HEK293 (cell line): ENCODE results near the gene LAMA5.
A peak's percentile ranks its signal among the peaks of the same experiment; 100 is the strongest.

Experiments
- CTCF ChIA-PET: fragments of 350-600 bp; formaldehyde crosslinking; extraction: SDS; loops from one replicate; lab custom pipeline; 2021; ENCODE audit warnings: antibody characterized with exemption; lab: Yijun Ruan, JAX
- POLR2A ChIA-PET: fragments of 300-600 bp; formaldehyde crosslinking; extraction: SDS; loops from one replicate; lab custom pipeline; 2020; ENCODE audit warnings: antibody characterized with exemption, inconsistent platforms; lab: Yijun Ruan, JAX
- H3K27ac ChIP-seq: fragments of 200-500 bp; sonication (Bioruptor generic); 2 replicates; pipeline ENCODE4 v1.5.1; 2014; ENCODE audit warnings: low read depth, low read length, control low read depth, inconsistent platforms; ENCODE audit errors: extremely low read depth
- H3K36me3 ChIP-seq, 2 experiments: fragments of 200-500 bp in 1 of 2; sonication (Bioruptor generic) in 1 of 2; 1 replicate in 1 of 2; 2 replicates in 1 of 2; pipeline ENCODE4 v1.5.1; 2014 to 2017; ENCODE audit warnings: inconsistent platforms in 2 of 2, low read length in 2 of 2; ENCODE audit not compliant: control insufficient read depth in 2 of 2, insufficient read depth in 1 of 2
- H3K4me1 ChIP-seq: fragments of 200-500 bp; sonication (Bioruptor generic); 2 replicates; pipeline ENCODE4 v1.5.1; 2014; ENCODE audit warnings: mild to moderate bottlenecking, low read length, inconsistent platforms; ENCODE audit not compliant: control insufficient read depth, insufficient read depth
- H3K4me3 ChIP-seq: 2 replicates; pipeline ENCODE4 v1.5.1; 2011; ENCODE audit warnings: low read depth, mild to moderate bottlenecking, control low read depth, low read length, moderate library complexity
- H3K9me3 ChIP-seq: fragments of 200-500 bp; sonication (Bioruptor generic); 2 replicates; pipeline ENCODE4 v1.5.1; 2014; ENCODE audit warnings: low read depth, low read length, inconsistent platforms; ENCODE audit not compliant: control insufficient read depth, insufficient read depth
- IKZF3 ChIP-seq: fragments of 450-650 bp; IDR thresholded peaks from 2 replicates; pipeline ENCODE4 v1.5.0; 2018; ENCODE audit warnings: missing biosample characterization, mild to moderate bottlenecking, missing genetic modification characterization, moderate library complexity
- KLF1 ChIP-seq: fragments of 450-650 bp; formaldehyde crosslinking; IDR thresholded peaks from 2 replicates; pipeline ENCODE4 v1.5.1; 2016; ENCODE audit warnings: missing biosample characterization, missing genetic modification characterization
- MYNN ChIP-seq: fragments of 450-650 bp; formaldehyde crosslinking; IDR thresholded peaks from 2 replicates; pipeline ENCODE4 v1.5.1; 2016; ENCODE audit warnings: missing biosample characterization, missing genetic modification characterization, borderline replicate concordance
- ZBTB10 ChIP-seq: fragments of 450-650 bp; formaldehyde crosslinking; IDR thresholded peaks from 2 replicates; pipeline ENCODE4 v1.5.1; 2016; ENCODE audit warnings: missing biosample characterization, missing genetic modification characterization
- ZBTB7A ChIP-seq: fragments of 450-650 bp; formaldehyde crosslinking; IDR thresholded peaks from 2 replicates; pipeline ENCODE4 v1.5.1; 2016; ENCODE audit warnings: low read depth, missing biosample characterization, missing genetic modification characterization
- ZNF138 ChIP-seq: fragments of 450-650 bp; formaldehyde crosslinking; IDR thresholded peaks from 2 replicates; pipeline ENCODE4 v1.5.1; 2016; ENCODE audit warnings: missing biosample characterization, missing genetic modification characterization, borderline replicate concordance
- ZNF248 ChIP-seq: fragments of 450-650 bp; formaldehyde crosslinking; IDR thresholded peaks from 2 replicates; pipeline ENCODE4 v1.5.1; 2017; ENCODE audit warnings: missing biosample characterization, missing genetic modification characterization
- ZNF488 ChIP-seq: fragments of 450-650 bp; formaldehyde crosslinking; IDR thresholded peaks from 2 replicates; pipeline ENCODE4 v1.5.1; 2016; ENCODE audit warnings: missing biosample characterization, missing genetic modification characterization
- ZNF530 ChIP-seq: fragments of 450-650 bp; formaldehyde crosslinking; IDR thresholded peaks from 2 replicates; pipeline ENCODE4 v1.5.1; 2016; ENCODE audit warnings: low read depth, missing biosample characterization, missing genetic modification characterization
- ZNF585B ChIP-seq: fragments of 450-650 bp; formaldehyde crosslinking; IDR thresholded peaks from 2 replicates; pipeline ENCODE4 v1.5.1; 2016; ENCODE audit warnings: missing biosample characterization, missing genetic modification characterization
- ZNF596 ChIP-seq: fragments of 450-650 bp; IDR thresholded peaks from 2 replicates; pipeline ENCODE4 v1.5.0; 2018; ENCODE audit warnings: missing biosample characterization, mild to moderate bottlenecking, missing genetic modification characterization, moderate library complexity
- ZNF670 ChIP-seq: fragments of 450-650 bp; formaldehyde crosslinking; IDR thresholded peaks from 2 replicates; pipeline ENCODE4 v1.5.1; 2016; ENCODE audit warnings: missing biosample characterization, missing genetic modification characterization, low read depth
- ZNF704 ChIP-seq: fragments of 450-650 bp; formaldehyde crosslinking; IDR thresholded peaks from 2 replicates; pipeline ENCODE4 v1.5.1; 2016; ENCODE audit warnings: missing biosample characterization, missing genetic modification characterization
- ZNF707 ChIP-seq: fragments of 450-650 bp; formaldehyde crosslinking; IDR thresholded peaks from 2 replicates; pipeline ENCODE4 v1.5.1; 2016; ENCODE audit warnings: missing biosample characterization, missing genetic modification characterization
- ZNF792 ChIP-seq: fragments of 450-650 bp; formaldehyde crosslinking; IDR thresholded peaks from 2 replicates; pipeline ENCODE4 v1.5.1; 2016; ENCODE audit warnings: missing biosample characterization, missing genetic modification characterization
- ZSCAN16 ChIP-seq: fragments of 450-650 bp; formaldehyde crosslinking; IDR thresholded peaks from 2 replicates; pipeline ENCODE4 v1.5.1; 2016; ENCODE audit warnings: missing biosample characterization, missing genetic modification characterization
- TF ChIP-seq, protein P1 (sequence below): fragments of 450-650 bp; formaldehyde crosslinking; optimal IDR thresholded peaks from 2 replicates; pipeline ENCODE3; 2016; ENCODE audit warnings: missing biosample characterization, mild to moderate bottlenecking, missing genetic modification characterization
- TF ChIP-seq, protein P2 (sequence below): fragments of 450-650 bp; formaldehyde crosslinking; IDR thresholded peaks from 2 replicates; pipeline ENCODE4 v1.5.1; 2016; ENCODE audit warnings: missing biosample characterization, missing genetic modification characterization
- TF ChIP-seq, protein P3 (sequence below): fragments of 450-650 bp; formaldehyde crosslinking; IDR thresholded peaks from 2 replicates; pipeline ENCODE4 v1.5.1; 2016; ENCODE audit warnings: missing biosample characterization, missing genetic modification characterization

LAMA5 gene

GRCh38 chr20:62336775-62337557 lies 30.1 kb downstream of the LAMA5 start (continued):
- no peak for TF ChIP-seq ZNF138 (tag by site-specific recombination)
- no peak for TF ChIP-seq ZNF585B
- no peak for TF ChIP-seq ZNF704 (tag by site-specific recombination)
- no peak for TF ChIP-seq ZNF596
- TF ChIP-seq, protein P1, sequence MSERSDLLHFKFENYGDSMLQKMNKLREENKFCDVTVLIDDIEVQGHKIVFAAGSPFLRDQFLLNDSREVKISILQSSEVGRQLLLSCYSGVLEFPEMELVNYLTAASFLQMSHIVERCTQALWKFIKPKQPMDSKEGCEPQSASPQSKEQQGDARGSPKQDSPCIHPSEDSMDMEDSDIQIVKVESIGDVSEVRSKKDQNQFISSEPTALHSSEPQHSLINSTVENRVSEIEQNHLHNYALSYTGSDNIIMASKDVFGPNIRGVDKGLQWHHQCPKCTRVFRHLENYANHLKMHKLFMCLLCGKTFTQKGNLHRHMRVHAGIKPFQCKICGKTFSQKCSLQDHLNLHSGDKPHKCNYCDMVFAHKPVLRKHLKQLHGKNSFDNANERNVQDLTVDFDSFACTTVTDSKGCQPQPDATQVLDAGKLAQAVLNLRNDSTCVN (tag by site-specific recombination): peak; percentile 12
- TF ChIP-seq KLF1 (tag by site-specific recombination): no peak
- TF ChIP-seq ZNF248 (tag by site-specific recombination): no peak

- H3K9me3 ChIP-seq: no peaks in the 10 kb centered on the region
- ChIA-PET CTCF (no interaction called here), POLR2A (no interaction called here)
- H3K27ac ChIP-seq: no peak overlapping the region
- H3K4me3 ChIP-seq: no peak overlapping the region
- TF ChIP-seq ZNF670 (tag by site-specific recombination): no peak
- 0 out of 2 replicates have a peak, but pooled peaks have one; percentile 49 for TF ChIP-seq MYNN (tag by site-specific recombination)
- peaks cover 0 to 74% of the 10 kb centered on the region in 2 experiments; a peak in 2 of 3 replicates for H3K36me3 ChIP-seq
- H3K4me1 ChIP-seq: no peaks in the 10 kb centered on the region
Observed at GRCh38 chr20:62336329-62336728, 30.8 kb downstream of the LAMA5 start.

DNA sequence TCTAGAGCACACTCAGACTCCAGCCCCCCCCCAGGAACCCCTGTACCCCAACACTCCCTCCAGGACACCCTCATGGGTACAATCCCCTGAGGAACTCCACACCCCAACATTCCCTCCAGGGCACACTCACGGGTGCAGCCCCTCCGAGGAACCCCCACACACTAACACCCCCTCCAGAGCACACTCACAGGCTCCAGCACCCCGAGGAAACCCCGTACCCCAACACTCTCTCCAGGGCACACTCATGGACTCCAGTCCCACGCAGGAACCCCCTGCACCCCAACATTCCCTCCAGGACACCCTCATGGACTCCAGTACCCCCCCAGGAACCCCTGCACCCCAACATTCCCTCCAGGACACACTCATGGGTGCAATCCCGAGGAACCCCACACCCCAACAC lies 31.6 kb downstream of the LAMA5 start:
- POLR2A ChIA-PET: no interaction called here
- TF ChIP-seq IKZF3 (tag by site-specific recombination) (no peak), ZBTB10 (tag by site-specific recombination) (peak; percentile 98)
- Histone ChIP-seq H3K27ac (no peak overlapping the region), H3K4me3 (no peak overlapping the region), H3K9me3 (no peaks in the 10 kb centered on the region), H3K4me1 (no peaks in the 10 kb centered on the region), H3K36me3 (peaks cover 0 to 74% of the 10 kb centered on the region in 2 experiments; a peak in 2 of 3 replicates)
- CTCF ChIA-PET: no interaction called here

DNA sequence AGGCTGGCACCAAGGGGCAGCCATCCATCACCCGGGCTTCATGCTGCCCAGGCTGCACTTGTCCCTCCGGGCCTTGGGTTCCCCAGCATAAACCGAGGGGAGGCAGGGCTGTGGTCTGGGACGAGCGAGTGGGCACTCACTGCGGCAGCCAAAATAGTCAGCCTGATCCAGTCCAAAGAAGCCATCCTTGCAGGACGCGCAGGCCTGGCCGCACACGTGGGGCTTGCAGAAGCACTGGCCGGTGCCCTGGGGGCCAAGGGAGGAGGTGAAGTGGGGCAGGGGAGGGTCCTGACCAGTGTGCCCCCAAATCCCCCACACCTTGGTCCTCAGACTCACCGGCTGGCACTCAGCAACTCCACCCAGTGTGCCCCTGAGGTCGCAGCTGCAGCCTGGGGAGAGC lies 32.2 kb downstream of the LAMA5 start:
- Histone ChIP-seq H3K4me1 (no peaks in the 10 kb centered on the region), H3K36me3 (peaks cover 0 to 76% of the 10 kb centered on the region in 2 experiments; a peak in 2 of 3 replicates), H3K27ac (no peak overlapping the region), H3K9me3 (no peaks in the 10 kb centered on the region), H3K4me3 (no peak overlapping the region)
- CTCF ChIA-PET: no interaction called here
- POLR2A ChIA-PET: no interaction called here
- TF ChIP-seq ZSCAN16 (tag by site-specific recombination): no peak
- TF ChIP-seq ZNF530: no peak
- no peak for TF ChIP-seq ZBTB7A
- TF ChIP-seq ZNF707: no peak
- no peak for TF ChIP-seq ZNF792 (tag by site-specific recombination)
- TF ChIP-seq, protein P2, sequence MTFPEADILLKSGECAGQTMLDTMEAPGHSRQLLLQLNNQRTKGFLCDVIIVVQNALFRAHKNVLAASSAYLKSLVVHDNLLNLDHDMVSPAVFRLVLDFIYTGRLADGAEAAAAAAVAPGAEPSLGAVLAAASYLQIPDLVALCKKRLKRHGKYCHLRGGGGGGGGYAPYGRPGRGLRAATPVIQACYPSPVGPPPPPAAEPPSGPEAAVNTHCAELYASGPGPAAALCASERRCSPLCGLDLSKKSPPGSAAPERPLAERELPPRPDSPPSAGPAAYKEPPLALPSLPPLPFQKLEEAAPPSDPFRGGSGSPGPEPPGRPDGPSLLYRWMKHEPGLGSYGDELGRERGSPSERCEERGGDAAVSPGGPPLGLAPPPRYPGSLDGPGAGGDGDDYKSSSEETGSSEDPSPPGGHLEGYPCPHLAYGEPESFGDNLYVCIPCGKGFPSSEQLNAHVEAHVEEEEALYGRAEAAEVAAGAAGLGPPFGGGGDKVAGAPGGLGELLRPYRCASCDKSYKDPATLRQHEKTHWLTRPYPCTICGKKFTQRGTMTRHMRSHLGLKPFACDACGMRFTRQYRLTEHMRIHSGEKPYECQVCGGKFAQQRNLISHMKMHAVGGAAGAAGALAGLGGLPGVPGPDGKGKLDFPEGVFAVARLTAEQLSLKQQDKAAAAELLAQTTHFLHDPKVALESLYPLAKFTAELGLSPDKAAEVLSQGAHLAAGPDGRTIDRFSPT: no peak; the same call in 1 of the 2 replicates
- TF ChIP-seq, protein P3, sequence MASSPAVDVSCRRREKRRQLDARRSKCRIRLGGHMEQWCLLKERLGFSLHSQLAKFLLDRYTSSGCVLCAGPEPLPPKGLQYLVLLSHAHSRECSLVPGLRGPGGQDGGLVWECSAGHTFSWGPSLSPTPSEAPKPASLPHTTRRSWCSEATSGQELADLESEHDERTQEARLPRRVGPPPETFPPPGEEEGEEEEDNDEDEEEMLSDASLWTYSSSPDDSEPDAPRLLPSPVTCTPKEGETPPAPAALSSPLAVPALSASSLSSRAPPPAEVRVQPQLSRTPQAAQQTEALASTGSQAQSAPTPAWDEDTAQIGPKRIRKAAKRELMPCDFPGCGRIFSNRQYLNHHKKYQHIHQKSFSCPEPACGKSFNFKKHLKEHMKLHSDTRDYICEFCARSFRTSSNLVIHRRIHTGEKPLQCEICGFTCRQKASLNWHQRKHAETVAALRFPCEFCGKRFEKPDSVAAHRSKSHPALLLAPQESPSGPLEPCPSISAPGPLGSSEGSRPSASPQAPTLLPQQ (tag by site-specific recombination): no peak
- no peak for TF ChIP-seq ZNF488 (tag by site-specific recombination)
